Measurements from ENCODE around the gene SGTB. TPM values are rescaled to one million over a fixed set of nuclear protein-coding genes. Genes with fewer than 3 reads are reported as not detected.

The SGTB gene
- total RNA-seq, 1 donor from 2014 or later = 10.7 TPM

DNA sequence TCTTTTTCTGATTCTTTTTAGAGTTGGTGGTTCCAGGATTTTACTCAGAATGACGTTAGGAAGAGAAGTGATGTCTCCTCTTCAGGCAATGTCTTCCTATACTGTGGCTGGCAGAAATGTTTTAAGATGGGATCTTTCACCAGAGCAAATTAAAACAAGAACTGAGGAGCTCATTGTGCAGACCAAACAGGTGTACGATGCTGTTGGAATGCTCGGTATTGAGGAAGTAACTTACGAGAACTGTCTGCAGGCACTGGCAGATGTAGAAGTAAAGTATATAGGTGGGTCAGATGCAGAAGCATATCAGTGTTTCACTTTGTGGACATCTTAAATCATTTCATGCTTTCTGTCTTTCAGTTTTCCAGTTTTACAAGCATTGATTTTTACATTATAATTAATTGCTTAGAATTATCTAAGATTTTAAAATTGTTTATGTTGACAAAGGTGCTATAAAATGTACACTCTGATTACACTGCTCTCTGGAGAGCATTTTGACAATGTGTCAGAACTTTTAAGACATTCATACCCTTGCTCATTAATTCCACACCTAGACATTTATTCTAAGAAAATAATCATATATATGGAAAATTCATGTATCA lies 36.7 kb upstream of the SGTB start:
- no peak overlapping the region for H3K27ac Mint-ChIP-seq
- DNase-seq (ENCODE audit: low spot score, unreplicated experiment) = no peak
- H3K4me3 Mint-ChIP-seq (ENCODE audit: low read depth) = no peak overlapping the region
- H3K4me1 Mint-ChIP-seq (ENCODE audit: low read depth) = no peaks in the 10 kb centered on the region
- no peaks in the 10 kb centered on the region for H3K27me3 Mint-ChIP-seq
- H3K36me3 Mint-ChIP-seq (ENCODE audit: insufficient read depth) = peaks cover 8% of the 10 kb centered on the region
- TF ChIP-seq, protein P1, sequence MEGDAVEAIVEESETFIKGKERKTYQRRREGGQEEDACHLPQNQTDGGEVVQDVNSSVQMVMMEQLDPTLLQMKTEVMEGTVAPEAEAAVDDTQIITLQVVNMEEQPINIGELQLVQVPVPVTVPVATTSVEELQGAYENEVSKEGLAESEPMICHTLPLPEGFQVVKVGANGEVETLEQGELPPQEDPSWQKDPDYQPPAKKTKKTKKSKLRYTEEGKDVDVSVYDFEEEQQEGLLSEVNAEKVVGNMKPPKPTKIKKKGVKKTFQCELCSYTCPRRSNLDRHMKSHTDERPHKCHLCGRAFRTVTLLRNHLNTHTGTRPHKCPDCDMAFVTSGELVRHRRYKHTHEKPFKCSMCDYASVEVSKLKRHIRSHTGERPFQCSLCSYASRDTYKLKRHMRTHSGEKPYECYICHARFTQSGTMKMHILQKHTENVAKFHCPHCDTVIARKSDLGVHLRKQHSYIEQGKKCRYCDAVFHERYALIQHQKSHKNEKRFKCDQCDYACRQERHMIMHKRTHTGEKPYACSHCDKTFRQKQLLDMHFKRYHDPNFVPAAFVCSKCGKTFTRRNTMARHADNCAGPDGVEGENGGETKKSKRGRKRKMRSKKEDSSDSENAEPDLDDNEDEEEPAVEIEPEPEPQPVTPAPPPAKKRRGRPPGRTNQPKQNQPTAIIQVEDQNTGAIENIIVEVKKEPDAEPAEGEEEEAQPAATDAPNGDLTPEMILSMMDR (IDR thresholded peaks at IDR 0.05; ENCODE audit: unreplicated experiment) = no peak
- H3K9me3 Mint-ChIP-seq (ENCODE audit: low read depth) = no peaks in the 10 kb centered on the region

DNA sequence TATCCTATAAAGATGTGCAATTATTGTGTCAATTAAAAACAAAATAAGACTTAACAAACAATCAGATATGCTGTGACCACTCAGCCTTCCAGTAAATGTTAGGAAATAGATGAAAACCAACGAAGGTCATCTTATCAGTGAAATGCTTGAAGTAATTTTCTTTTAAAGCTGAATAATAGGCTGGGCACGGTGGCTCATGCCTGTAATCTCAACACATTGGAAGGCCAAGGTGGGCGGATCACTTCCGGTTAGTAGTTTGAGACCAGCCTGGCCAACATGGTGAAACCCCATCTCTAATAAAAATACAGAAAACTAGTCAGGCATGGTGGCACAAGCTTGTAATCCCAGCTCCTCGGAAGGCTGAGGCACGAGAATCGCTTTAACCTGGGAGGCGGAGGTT lies 31.3 kb upstream of the SGTB start:
- peaks cover under 1% of the 10 kb centered on the region for H3K36me3 Mint-ChIP-seq (ENCODE audit: insufficient read depth)
- no peaks in the 10 kb centered on the region for H3K27me3 Mint-ChIP-seq
- peaks cover 18% of the 10 kb centered on the region for H3K4me1 Mint-ChIP-seq (ENCODE audit: low read depth)
- H3K4me3 Mint-ChIP-seq (ENCODE audit: low read depth) = no peak overlapping the region
- TF ChIP-seq, protein P1 (IDR thresholded peaks at IDR 0.05; ENCODE audit: unreplicated experiment) = no peak
- H3K9me3 Mint-ChIP-seq (ENCODE audit: low read depth) = peaks cover 1% of the 10 kb centered on the region
- DNase-seq (ENCODE audit: low spot score, unreplicated experiment) = no peak
- no peak overlapping the region for H3K27ac Mint-ChIP-seq

DNA sequence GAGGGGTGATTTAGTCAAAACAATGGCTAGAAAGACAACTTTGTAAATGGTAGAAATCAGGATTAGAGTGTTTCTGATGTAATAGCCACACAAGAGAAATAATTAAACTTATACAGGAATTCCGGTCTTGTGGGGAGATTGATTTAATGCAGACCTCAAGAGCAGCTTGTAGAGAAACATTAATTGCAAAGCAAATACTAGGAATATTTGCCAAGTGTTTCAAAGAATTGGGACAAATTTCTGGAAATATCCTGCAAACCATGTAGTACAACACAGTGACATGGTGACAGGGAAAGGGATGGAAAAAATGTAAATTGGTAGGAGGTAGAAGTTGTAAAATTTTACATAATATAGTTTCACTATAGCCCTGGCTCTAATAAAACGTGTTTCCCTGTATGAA lies 29.0 kb upstream of the SGTB start:
- Mint-ChIP-seq H3K36me3 (ENCODE audit: insufficient read depth) (peaks cover 7% of the 10 kb centered on the region), H3K4me1 (ENCODE audit: low read depth) (peaks cover 20% of the 10 kb centered on the region), H3K27ac (peak overlapping the region; percentile 72), H3K27me3 (no peaks in the 10 kb centered on the region), H3K9me3 (ENCODE audit: low read depth) (peaks cover 8% of the 10 kb centered on the region), H3K4me3 (ENCODE audit: low read depth) (no peak overlapping the region)
- DNase-seq (ENCODE audit: low spot score, unreplicated experiment) = no peak
- TF ChIP-seq, protein P1 (IDR thresholded peaks at IDR 0.05; ENCODE audit: unreplicated experiment) = no peak

DNA sequence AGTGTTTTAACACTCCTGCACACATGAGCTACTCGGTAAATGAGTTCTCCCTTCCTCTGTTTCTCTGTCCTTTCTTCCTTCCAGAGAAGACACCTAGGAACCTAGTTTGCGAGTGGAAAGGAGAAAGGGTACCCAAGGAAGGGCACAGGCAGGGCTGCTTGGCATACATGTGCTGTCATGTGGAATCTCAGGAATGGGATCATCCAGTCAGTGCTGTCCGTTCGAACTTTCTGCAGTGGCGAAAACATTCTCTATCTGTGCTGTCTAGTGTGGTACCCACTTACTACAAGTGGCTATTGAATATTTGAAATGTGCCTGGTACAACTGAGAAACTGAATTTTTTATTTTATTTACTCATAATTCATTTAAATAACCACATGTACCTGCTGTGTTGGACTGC lies 28.0 kb upstream of the SGTB start:
- TF ChIP-seq, protein P1 (IDR thresholded peaks at IDR 0.05; ENCODE audit: unreplicated experiment) = no peak
- no peak for DNase-seq (ENCODE audit: low spot score, unreplicated experiment)
- Mint-ChIP-seq H3K36me3 (ENCODE audit: insufficient read depth) (peaks cover 7% of the 10 kb centered on the region), H3K4me3 (ENCODE audit: low read depth) (no peak overlapping the region), H3K27ac (no peak overlapping the region), H3K27me3 (no peaks in the 10 kb centered on the region), H3K4me1 (ENCODE audit: low read depth) (peaks cover 28% of the 10 kb centered on the region), H3K9me3 (ENCODE audit: low read depth) (peaks cover 8% of the 10 kb centered on the region)

DNA sequence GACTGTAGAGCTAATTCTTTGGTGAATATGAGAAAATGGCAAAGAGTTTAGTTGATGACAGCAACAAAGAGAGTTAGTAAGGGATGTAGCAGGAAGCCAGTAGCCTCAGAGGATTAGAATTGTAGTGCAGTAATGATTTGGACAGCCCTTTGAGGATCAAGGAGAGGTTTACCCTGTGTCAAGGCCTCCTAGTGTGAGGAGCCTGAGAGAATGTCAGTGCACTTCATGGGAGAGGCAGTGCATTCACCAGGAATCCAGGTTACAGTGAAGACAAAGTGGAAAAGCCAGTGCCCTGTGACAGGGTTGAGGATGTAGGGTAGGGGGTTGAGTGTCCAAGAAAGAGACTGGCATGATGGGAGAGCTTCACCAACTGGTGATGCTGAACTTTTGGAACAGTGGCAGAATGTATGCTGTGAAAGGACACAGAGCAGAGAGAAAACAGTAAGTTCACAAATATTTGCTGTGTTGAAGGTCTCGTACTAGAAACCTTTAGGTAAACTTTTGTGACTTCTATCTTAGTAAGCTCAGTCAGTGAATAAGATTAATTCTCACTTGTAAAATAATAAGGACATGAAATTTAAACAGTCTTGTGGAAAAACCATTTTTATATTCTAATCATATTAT lies 27.4 kb upstream of the SGTB start:
- no peak for DNase-seq (ENCODE audit: low spot score, unreplicated experiment)
- H3K9me3 Mint-ChIP-seq (ENCODE audit: low read depth) = peaks cover 8% of the 10 kb centered on the region
- TF ChIP-seq, protein P1 (IDR thresholded peaks at IDR 0.05; ENCODE audit: unreplicated experiment) = no peak
- H3K4me1 Mint-ChIP-seq (ENCODE audit: low read depth) = peaks cover 35% of the 10 kb centered on the region
- no peak overlapping the region for H3K27ac Mint-ChIP-seq
- no peak overlapping the region for H3K4me3 Mint-ChIP-seq (ENCODE audit: low read depth)
- H3K27me3 Mint-ChIP-seq = no peaks in the 10 kb centered on the region
- peaks cover 7% of the 10 kb centered on the region for H3K36me3 Mint-ChIP-seq (ENCODE audit: insufficient read depth)
